Epithelial cell of prostate (primary cell): ENCODE results near the gene SAXO2.
"Not testable (repeated sequence)": the region's sequence is repeated elsewhere in the genome, so short reads cannot be mapped to it uniquely, and the experiment has no call there.

Experiments
- DNase-seq: peaks from one replicate; pipeline ENCODE4 v3.0.0-alpha.2; 2011; ENCODE audit warnings: low read depth, low spot score
- H3K27ac ChIP-seq: fragments of 450-650 bp; 2 replicates; pipeline ENCODE4 v1.5.1; 2017; ENCODE audit warnings: mild to moderate bottlenecking

The SAXO2 gene

GRCh38 chr15:82312586-82313349, 50.1 kb downstream of the SAXO2 start:
- H3K27ac ChIP-seq: no peak overlapping the region
- DNase-seq: no peak

- no peak overlapping the region for H3K27ac ChIP-seq
- DNase-seq: no peak
These were observed 50.8 kb downstream of the SAXO2 start for GRCh38 chr15:82313446-82313845.

- DNase-seq, H3K27ac ChIP-seq: not testable (repeated sequence)
These were observed 51.5 kb downstream of the SAXO2 start for GRCh38 chr15:82313951-82314768.

- H3K27ac ChIP-seq: no peak overlapping the region
These were observed 52.3 kb downstream of the SAXO2 start for GRCh38 chr15:82314769-82315518.

GRCh38 chr15:82315519-82316246, 53.1 kb downstream of the SAXO2 start:
- no peak overlapping the region for H3K27ac ChIP-seq

More at GRCh38 chr15:82314769-82315518, 52.3 kb downstream of the SAXO2 start:
- DNase-seq: no peak

GRCh38 chr15:82316247-82317090, 53.9 kb downstream of the SAXO2 start:
- not testable (repeated sequence) for H3K27ac ChIP-seq, DNase-seq

More at GRCh38 chr15:82315519-82316246, 53.1 kb downstream of the SAXO2 start:
- DNase-seq: no peak

- H3K27ac ChIP-seq: no peak overlapping the region
- DNase-seq: no peak
These were observed 54.5 kb downstream of the SAXO2 start for GRCh38 chr15:82317091-82317489.

GRCh38 chr15:82317516-82317915, 54.9 kb downstream of the SAXO2 start:
- not testable (repeated sequence) for DNase-seq, H3K27ac ChIP-seq

GRCh38 chr15:82318281-82318680, 55.7 kb downstream of the SAXO2 start:
- H3K27ac ChIP-seq, DNase-seq: not testable (repeated sequence)

GRCh38 chr15:82319522-82320278, 57.1 kb downstream of the SAXO2 start:
- DNase-seq: not testable (repeated sequence)

GRCh38 chr15:82320861-82321260, 58.2 kb downstream of the SAXO2 start:
- H3K27ac ChIP-seq, DNase-seq: not testable (repeated sequence)

More at GRCh38 chr15:82319522-82320278, 57.1 kb downstream of the SAXO2 start:
- not testable (repeated sequence) for H3K27ac ChIP-seq

- not testable (repeated sequence) for H3K27ac ChIP-seq, DNase-seq
These were observed 59.9 kb downstream of the SAXO2 start for GRCh38 chr15:82322488-82322887.

- not testable (repeated sequence) for DNase-seq, H3K27ac ChIP-seq
These were observed 62.2 kb downstream of the SAXO2 start for GRCh38 chr15:82324831-82325230.

- not testable (repeated sequence) for DNase-seq, H3K27ac ChIP-seq
These were observed 63.0 kb downstream of the SAXO2 start for GRCh38 chr15:82325646-82326045.

- not testable (repeated sequence) for H3K27ac ChIP-seq, DNase-seq
These were observed 64.3 kb downstream of the SAXO2 start for GRCh38 chr15:82326896-82327295.

- not testable (repeated sequence) for DNase-seq, H3K27ac ChIP-seq
These were observed 64.8 kb downstream of the SAXO2 start for GRCh38 chr15:82327372-82327771.

GRCh38 chr15:82329039-82329438, 66.4 kb downstream of the SAXO2 start:
- not testable (repeated sequence) for H3K27ac ChIP-seq, DNase-seq

GRCh38 chr15:82330921-82331320, 68.3 kb downstream of the SAXO2 start:
- not testable (repeated sequence) for DNase-seq, H3K27ac ChIP-seq
